K562 (cell line): Measurements from ENCODE around the gene PRDM16. TPM values are rescaled to one million over a fixed set of nuclear protein-coding genes. Genes with fewer than 3 reads are reported as not detected.

Experiments
- ATAC-seq: fragments of 200-7000 bp; cut with Tn5 transposase; 3 replicates; pipeline ENCODE4 v1.9.1; 2020; ENCODE audit warnings: moderate library complexity
- BruUV-seq: library from RNA; stranded (reverse); fragments of 400-500 nt; replicated peaks from 2 replicates; lab custom pipeline; 2021; lab: Mats Ljungman, UMichigan
- CTCF ChIA-PET: fragments of 300-600 bp; formaldehyde crosslinking; extraction: SDS; loops from one replicate; lab custom pipeline; 2021; ENCODE audit warnings: low intra/inter-chr PET ratio; lab: Yijun Ruan, JAX
- POLR2A ChIA-PET: fragments of 300-600, 350-650 bp; sonication (Branson Sonifier 250); formaldehyde crosslinking; extraction: SDS; loops from one replicate; lab custom pipeline; 2021; ENCODE audit warnings: antibody characterized with exemption, inconsistent platforms; lab: Yijun Ruan, JAX
- DNase-seq, 4 experiments: peaks; one replicate each; pipeline versions ENCODE4 v3.0.0 to v3.0.0-alpha.2; 2011 to 2018; ENCODE audit warnings: low spot score in 3 of 4, mixed read lengths in 3 of 4; ENCODE audit errors: extremely low read depth in 1 of 4
- FAIRE-seq: peaks from 2 replicates; lab custom pipeline; 2011; peaks lifted over from hg19 to GRCh38; lab: Jason Lieb, UNC
- H2AFZ ChIP-seq: 2 replicates; pipeline ENCODE4 v1.6.0; 2011; ENCODE audit warnings: low read depth, low read length, control low read depth, inconsistent platforms
- H3K27ac ChIP-seq: fragments of 200-600 bp; 3 replicates; pipeline ENCODE4 v1.8.0; 2011; ENCODE audit warnings: low read depth, mild to moderate bottlenecking, control low read depth, inconsistent platforms, low read length, moderate library complexity, mixed read lengths; ENCODE audit errors: extremely low read depth
- H3K27me3 ChIP-seq, 2 experiments: fragments of 300-600 bp in 1 of 2; 2 replicates in 1 of 2; 3 replicates in 1 of 2; pipeline versions ENCODE4 v1.6.0 to v1.8.0; 2011; ENCODE audit warnings: inconsistent platforms in 2 of 2, low read length in 2 of 2, mild to moderate bottlenecking in 1 of 2, mixed read lengths in 1 of 2, moderate library complexity in 1 of 2; ENCODE audit not compliant: control insufficient read depth in 2 of 2, insufficient read depth in 2 of 2
- H3K36me3 ChIP-seq: fragments of 300-600 bp; 3 replicates; pipeline ENCODE4 v1.8.0; 2011; ENCODE audit warnings: mild to moderate bottlenecking, low read length, inconsistent platforms; ENCODE audit not compliant: control insufficient read depth, insufficient read depth
- H3K4me1 ChIP-seq, 2 experiments: fragments of 200-600 bp in 1 of 2; replicated peaks in 1 of 2; 2 replicates in 1 of 2; 3 replicates in 1 of 2; pipeline versions ENCODE4 v1.5.1 to v1.8.0; 2011; ENCODE audit warnings: inconsistent platforms in 2 of 2, low read length in 2 of 2, mild to moderate bottlenecking in 1 of 2, mixed read lengths in 1 of 2, moderate library complexity in 1 of 2; ENCODE audit not compliant: control insufficient read depth in 2 of 2, insufficient read depth in 2 of 2
- H3K4me2 ChIP-seq: 2 replicates; pipeline ENCODE4 v1.6.1; 2011; ENCODE audit warnings: low read length, control low read depth, inconsistent platforms, mixed read lengths; ENCODE audit not compliant: insufficient read depth
- H3K4me3 ChIP-seq: fragments of 200-600 bp; sonication (generic), shearing (Covaris generic); 2 replicates; pipeline ENCODE4 v1.5.1; 2016; ENCODE audit warnings: control low read depth, inconsistent platforms
- H3K79me2 ChIP-seq: fragments of 200-600 bp; 3 replicates; pipeline ENCODE4 v1.8.0; 2011; ENCODE audit warnings: low read length, inconsistent platforms; ENCODE audit not compliant: control insufficient read depth, insufficient read depth
- H3K9ac ChIP-seq, 2 experiments: 2 replicates each; pipeline versions ENCODE4 v1.6.0 to v1.6.1; 2011; ENCODE audit warnings: low read depth in 2 of 2, low read length in 2 of 2, control low read depth in 1 of 2, inconsistent platforms in 1 of 2, mild to moderate bottlenecking in 1 of 2, mixed read lengths in 1 of 2; ENCODE audit not compliant: insufficient read depth in 1 of 2
- H3K9me1 ChIP-seq: one replicate; pipeline ENCODE4 v1.6.0; 2011; ENCODE audit warnings: inconsistent platforms, mild to moderate bottlenecking, low read length, moderate library complexity; ENCODE audit not compliant: control insufficient read depth, insufficient read depth
- H3K9me3 ChIP-seq: replicated peaks from 2 replicates; pipeline ENCODE4 v1.5.1; 2011; ENCODE audit warnings: low read depth, low read length, inconsistent platforms; ENCODE audit not compliant: control insufficient read depth, insufficient read depth
- H4K20me1 ChIP-seq: replicated peaks from 2 replicates; pipeline ENCODE4 v1.6.1; 2011; ENCODE audit warnings: low read length, inconsistent platforms, mixed read lengths; ENCODE audit not compliant: control insufficient read depth, insufficient read depth
- CXXC5 ChIP-seq: fragments of 250-450 bp; sonication (Bioruptor Pico); IDR thresholded peaks from 2 replicates; pipeline ENCODE4 v1.8.0; 2022; ENCODE audit warnings: inconsistent platforms, mild to moderate bottlenecking, moderate library complexity
- FOXK1 ChIP-seq: sonication (generic); formaldehyde crosslinking; IDR thresholded peaks from 2 replicates; pipeline ENCODE4 v1.8.0; 2022; ENCODE audit warnings: missing genetic modification reagents, mild to moderate bottlenecking, borderline replicate concordance
- FUS ChIP-seq: fragments of 200-400 bp; formaldehyde crosslinking; optimal IDR thresholded peaks from 2 replicates; pipeline ENCODE3; 2017; ENCODE audit warnings: low read depth, low read length
- NFYB ChIP-seq: IDR thresholded peaks from 2 replicates; pipeline ENCODE4 v1.6.1; 2011; ENCODE audit warnings: mild to moderate bottlenecking, moderate library complexity; ENCODE audit not compliant: insufficient read length; ENCODE audit errors: extremely low read depth
- PRPF4 ChIP-seq: fragments of 200-400 bp; formaldehyde crosslinking; IDR thresholded peaks from one replicate; pipeline ENCODE4 v1.6.1; 2017; ENCODE audit warnings: low read length, low read depth, mild to moderate bottlenecking; ENCODE audit not compliant: insufficient read depth, poor library complexity, severe bottlenecking
- RAD21 ChIP-seq, 2 experiments: fragments of 250-450 bp in 1 of 2; fragments of 450-650 bp in 1 of 2; sonication (Bioruptor Pico) in 1 of 2; formaldehyde crosslinking in 1 of 2; IDR thresholded peaks in 1 of 2; conservative IDR thresholded peaks in 1 of 2; 2 replicates each; pipeline versions ENCODE4 v1.4.0 to v1.8.0; 2020 to 2022; ENCODE audit warnings: mild to moderate bottlenecking in 2 of 2, moderate library complexity in 1 of 2
- RBM25 ChIP-seq: fragments of 200-400 bp; formaldehyde crosslinking; IDR thresholded peaks from 2 replicates; pipeline ENCODE4 v1.6.1; 2018; ENCODE audit warnings: low read length, low read depth, moderate library complexity; ENCODE audit not compliant: severe bottlenecking
- RFX1 ChIP-seq: fragments of 450-650 bp; IDR thresholded peaks from 2 replicates; pipeline ENCODE4 v1.6.1; 2016; ENCODE audit warnings: mild to moderate bottlenecking, moderate library complexity
- TAF9B ChIP-seq: fragments of 450-650 bp; IDR thresholded peaks from 2 replicates; pipeline ENCODE4 v1.6.1; 2018; ENCODE audit warnings: mild to moderate bottlenecking; ENCODE audit not compliant: partially characterized antibody
- U2AF1 ChIP-seq: fragments of 200-400 bp; formaldehyde crosslinking; optimal IDR thresholded peaks from 2 replicates; pipeline ENCODE3; 2017; ENCODE audit warnings: mild to moderate bottlenecking, low read depth, low read length, moderate library complexity
- ZNF764 ChIP-seq: fragments of 250-450 bp; sonication (Bioruptor Pico); IDR thresholded peaks from 2 replicates; pipeline ENCODE4 v1.4.0; 2020; ENCODE audit warnings: low read depth, mild to moderate bottlenecking, moderate library complexity
- WGBS: fragments of 100-300 bp; shearing (Covaris generic); methylation state at CpG from one replicate; pipeline ENCODE4 v1.1.6; 2016; ENCODE audit warnings: low coverage, mixed read lengths; ENCODE audit not compliant: insufficient coverage; ENCODE audit errors: missing lambda C conversion rate; 5-methylcytosine and 5-hydroxymethylcytosine counted together
- in situ Hi-C: fragments of 300-500 bp; cut with MboI; formaldehyde crosslinking; loops from 4 replicates; pipeline ENCODE4 v1.15.0; 2018; ENCODE audit warnings: inconsistent platforms, mixed read lengths
- intact Hi-C: fragments of 100-400 bp; cut with micrococcal nuclease; formaldehyde crosslinking; loops from 2 replicates; pipeline ENCODE4 v1.14.2; 2022
- polyA plus RNA-seq, 8 experiments: library from polyadenylated mRNA; depleted of rRNA in 4 of 8; stranded (reverse) in 5 of 8; unstranded in 3 of 8; fragments of >200 nt; fragmentation: Nextera tagmentation in 2 of 8; fragmentation: Illumina TruSeq in 1 of 8; extraction: Ambion mirVana in 2 of 8; extraction: Trizol in 1 of 8; gene quantifications; 2 replicates each; pipeline versions ENCODE4 v1.2.1 to v1.2.3, GENCODE V29; 2011 to 2014; ENCODE audit warnings: inconsistent platforms in 1 of 8, missing spikeins in 1 of 8
- total RNA-seq, 7 experiments: library from RNA; depleted of rRNA in 6 of 7; stranded (reverse); fragments of >200 nt in 6 of 7; fragmentation: Illumina TruSeq in 2 of 7; extraction: Trizol in 2 of 7; gene quantifications; 2 replicates each; pipeline versions ENCODE4 v1.2.1 to v1.2.3, GENCODE V29; 2011 to 2021; ENCODE audit warnings: low replicate concordance in 1 of 7
- TF ChIP-seq, protein P1 (sequence below), 2 experiments: fragments of 450-650 bp; IDR thresholded peaks; 2 replicates each; pipeline ENCODE4 v1.6.1; 2016
- TF ChIP-seq, protein P2 (sequence below): sonication (generic); formaldehyde crosslinking; IDR thresholded peaks from 2 replicates; pipeline ENCODE4 v1.8.0; 2023; ENCODE audit warnings: mild to moderate bottlenecking, missing genetic modification reagents

Gene PRDM16
- total and polyA plus RNA-seq, 9 of the 15 experiments (the other 6 are each of a cell fraction or from before 2014, with no cell fraction given) = 0.10 to 0.27 TPM; not detected in 7

DNA sequence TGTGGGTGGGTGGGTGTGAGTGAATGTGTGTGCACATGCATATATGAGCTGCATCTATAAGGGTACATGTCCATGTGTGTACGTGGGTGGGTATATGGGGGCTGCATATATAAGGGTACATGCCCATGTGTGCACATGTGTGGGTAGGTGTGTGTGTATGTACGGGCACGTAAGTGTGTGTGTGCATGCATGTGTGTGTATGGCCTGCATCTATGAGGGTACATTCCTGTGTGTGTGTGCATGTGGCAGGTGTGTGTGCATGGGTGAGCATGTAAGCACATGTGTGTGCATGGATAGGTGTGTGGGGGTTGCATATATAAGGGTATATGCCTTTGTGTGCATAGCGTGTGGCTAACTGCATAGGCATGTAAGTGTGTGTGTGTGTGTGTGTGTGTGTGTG is 204.4 kb downstream of the PRDM16 start:
- CTCF ChIA-PET = no interaction called here
- TF ChIP-seq PRPF4 (no peak), RFX1 (no peak), U2AF1 (no peak), NFYB (no peak), RAD21 (CRISPR knock-in tag; conservative IDR thresholded peaks at IDR 0.05 in 1 of 2, IDR thresholded peaks at IDR 0.05 in 1 of 2) (no peak), TAF9B (no peak), RBM25 (no peak), FOXK1 (no peak), CXXC5 (CRISPR knock-in tag) (no peak), ZNF764 (no peak), FUS (no peak)
- TF ChIP-seq, protein P1, sequence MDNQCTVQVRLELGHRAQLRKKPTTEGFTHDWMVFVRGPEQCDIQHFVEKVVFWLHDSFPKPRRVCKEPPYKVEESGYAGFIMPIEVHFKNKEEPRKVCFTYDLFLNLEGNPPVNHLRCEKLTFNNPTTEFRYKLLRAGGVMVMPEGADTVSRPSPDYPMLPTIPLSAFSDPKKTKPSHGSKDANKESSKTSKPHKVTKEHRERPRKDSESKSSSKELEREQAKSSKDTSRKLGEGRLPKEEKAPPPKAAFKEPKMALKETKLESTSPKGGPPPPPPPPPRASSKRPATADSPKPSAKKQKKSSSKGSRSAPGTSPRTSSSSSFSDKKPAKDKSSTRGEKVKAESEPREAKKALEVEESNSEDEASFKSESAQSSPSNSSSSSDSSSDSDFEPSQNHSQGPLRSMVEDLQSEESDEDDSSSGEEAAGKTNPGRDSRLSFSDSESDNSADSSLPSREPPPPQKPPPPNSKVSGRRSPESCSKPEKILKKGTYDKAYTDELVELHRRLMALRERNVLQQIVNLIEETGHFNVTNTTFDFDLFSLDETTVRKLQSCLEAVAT (IDR thresholded peaks at IDR 0.05) = no peak
- TF ChIP-seq, protein P2, sequence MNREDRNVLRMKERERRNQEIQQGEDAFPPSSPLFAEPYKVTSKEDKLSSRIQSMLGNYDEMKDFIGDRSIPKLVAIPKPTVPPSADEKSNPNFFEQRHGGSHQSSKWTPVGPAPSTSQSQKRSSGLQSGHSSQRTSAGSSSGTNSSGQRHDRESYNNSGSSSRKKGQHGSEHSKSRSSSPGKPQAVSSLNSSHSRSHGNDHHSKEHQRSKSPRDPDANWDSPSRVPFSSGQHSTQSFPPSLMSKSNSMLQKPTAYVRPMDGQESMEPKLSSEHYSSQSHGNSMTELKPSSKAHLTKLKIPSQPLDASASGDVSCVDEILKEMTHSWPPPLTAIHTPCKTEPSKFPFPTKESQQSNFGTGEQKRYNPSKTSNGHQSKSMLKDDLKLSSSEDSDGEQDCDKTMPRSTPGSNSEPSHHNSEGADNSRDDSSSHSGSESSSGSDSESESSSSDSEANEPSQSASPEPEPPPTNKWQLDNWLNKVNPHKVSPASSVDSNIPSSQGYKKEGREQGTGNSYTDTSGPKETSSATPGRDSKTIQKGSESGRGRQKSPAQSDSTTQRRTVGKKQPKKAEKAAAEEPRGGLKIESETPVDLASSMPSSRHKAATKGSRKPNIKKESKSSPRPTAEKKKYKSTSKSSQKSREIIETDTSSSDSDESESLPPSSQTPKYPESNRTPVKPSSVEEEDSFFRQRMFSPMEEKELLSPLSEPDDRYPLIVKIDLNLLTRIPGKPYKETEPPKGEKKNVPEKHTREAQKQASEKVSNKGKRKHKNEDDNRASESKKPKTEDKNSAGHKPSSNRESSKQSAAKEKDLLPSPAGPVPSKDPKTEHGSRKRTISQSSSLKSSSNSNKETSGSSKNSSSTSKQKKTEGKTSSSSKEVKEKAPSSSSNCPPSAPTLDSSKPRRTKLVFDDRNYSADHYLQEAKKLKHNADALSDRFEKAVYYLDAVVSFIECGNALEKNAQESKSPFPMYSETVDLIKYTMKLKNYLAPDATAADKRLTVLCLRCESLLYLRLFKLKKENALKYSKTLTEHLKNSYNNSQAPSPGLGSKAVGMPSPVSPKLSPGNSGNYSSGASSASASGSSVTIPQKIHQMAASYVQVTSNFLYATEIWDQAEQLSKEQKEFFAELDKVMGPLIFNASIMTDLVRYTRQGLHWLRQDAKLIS (CRISPR knock-in tag) = no peak
- H3K27me3 ChIP-seq = peaks cover 10 to 75% of the 10 kb centered on the region in 2 experiments; a peak in 4 of 5 replicates
- no peak overlapping the region for H3K27ac ChIP-seq
- H3K4me2 ChIP-seq = no peak overlapping the region
- no peak overlapping the region for H2AFZ ChIP-seq
- H3K79me2 ChIP-seq = no peaks in the 10 kb centered on the region
- peaks cover 3% of the 10 kb centered on the region for H3K9me1 ChIP-seq
- H3K4me1 ChIP-seq = no peaks in the 10 kb centered on the region; a peak in 1 of 5 replicates
- peaks cover 28% of the 10 kb centered on the region for H4K20me1 ChIP-seq
- BruUV-seq = no TSS peak
- ATAC-seq = no peak
- no peaks in the 10 kb centered on the region for H3K36me3 ChIP-seq
- no peak for DNase-seq
- POLR2A ChIA-PET = no interaction called here
- no peaks in the 10 kb centered on the region for H3K9me3 ChIP-seq
- H3K4me3 ChIP-seq = no peak overlapping the region
- no peak overlapping the region for H3K9ac ChIP-seq
- 0% methylated on average over 4 of the region's 4 CpGs for WGBS
- FAIRE-seq = no peak
- intact Hi-C loops = no loop called here
- in situ Hi-C loops = no loop called here
